ENCODE results near the gene MAST4. TPM values are rescaled to one million over a fixed set of nuclear protein-coding genes. Genes with fewer than 3 reads are reported as not detected.

The MAST4 gene
- total RNA-seq, 1 donor from 2014 or later: 0.99 TPM

GRCh38 chr5:66642538-66642937 lies 46.3 kb downstream of the MAST4 start:
- no peak overlapping the region for H3K27ac ChIP-seq
- no peaks in the 10 kb centered on the region for H3K9me3 ChIP-seq (ENCODE audit: low read depth)
- H3K4me1 ChIP-seq: no peaks in the 10 kb centered on the region
- no peak for DNase-seq (ENCODE audit: low spot score)
- no peak overlapping the region for H3K4me3 Mint-ChIP-seq
- no peak overlapping the region for H2AFZ ChIP-seq (replicated peaks)
- no peak overlapping the region for H3K27ac Mint-ChIP-seq
- H3F3A ChIP-seq (ENCODE audit: low read depth): no peaks in the 10 kb centered on the region
- no peaks in the 10 kb centered on the region for H3K36me3 Mint-ChIP-seq
- no peaks in the 10 kb centered on the region for H3K4me1 Mint-ChIP-seq
- H3K9ac ChIP-seq: no peak overlapping the region
- TF ChIP-seq, protein P1, sequence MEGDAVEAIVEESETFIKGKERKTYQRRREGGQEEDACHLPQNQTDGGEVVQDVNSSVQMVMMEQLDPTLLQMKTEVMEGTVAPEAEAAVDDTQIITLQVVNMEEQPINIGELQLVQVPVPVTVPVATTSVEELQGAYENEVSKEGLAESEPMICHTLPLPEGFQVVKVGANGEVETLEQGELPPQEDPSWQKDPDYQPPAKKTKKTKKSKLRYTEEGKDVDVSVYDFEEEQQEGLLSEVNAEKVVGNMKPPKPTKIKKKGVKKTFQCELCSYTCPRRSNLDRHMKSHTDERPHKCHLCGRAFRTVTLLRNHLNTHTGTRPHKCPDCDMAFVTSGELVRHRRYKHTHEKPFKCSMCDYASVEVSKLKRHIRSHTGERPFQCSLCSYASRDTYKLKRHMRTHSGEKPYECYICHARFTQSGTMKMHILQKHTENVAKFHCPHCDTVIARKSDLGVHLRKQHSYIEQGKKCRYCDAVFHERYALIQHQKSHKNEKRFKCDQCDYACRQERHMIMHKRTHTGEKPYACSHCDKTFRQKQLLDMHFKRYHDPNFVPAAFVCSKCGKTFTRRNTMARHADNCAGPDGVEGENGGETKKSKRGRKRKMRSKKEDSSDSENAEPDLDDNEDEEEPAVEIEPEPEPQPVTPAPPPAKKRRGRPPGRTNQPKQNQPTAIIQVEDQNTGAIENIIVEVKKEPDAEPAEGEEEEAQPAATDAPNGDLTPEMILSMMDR (IDR thresholded peaks at IDR 0.05): no peak
- no peak for TF ChIP-seq EZH2phosphoT487 (IDR thresholded peaks at IDR 0.05)
- no peak for TF ChIP-seq EZH2 (IDR thresholded peaks at IDR 0.05)
- H4K20me1 ChIP-seq (ENCODE audit: low read depth): no peaks in the 10 kb centered on the region
- no peaks in the 10 kb centered on the region for H3K27me3 Mint-ChIP-seq (ENCODE audit: insufficient read depth, low read depth)
- H3K4me3 ChIP-seq: no peak overlapping the region
- no peaks in the 10 kb centered on the region for H3K36me3 ChIP-seq
- no peaks in the 10 kb centered on the region for H3K9me3 Mint-ChIP-seq
- no peaks in the 10 kb centered on the region for H3K27me3 ChIP-seq
- H3K79me2 ChIP-seq (ENCODE audit: low read depth): no peaks in the 10 kb centered on the region
- no peak overlapping the region for H3K4me2 ChIP-seq

- Histone ChIP-seq H3K79me2 (ENCODE audit: low read depth) (no peaks in the 10 kb centered on the region), H3K27me3 (no peaks in the 10 kb centered on the region), H3K9ac (no peak overlapping the region), H2AFZ (replicated peaks) (no peak overlapping the region), H3F3A (ENCODE audit: low read depth) (no peaks in the 10 kb centered on the region), H3K4me2 (no peak overlapping the region), H3K36me3 (no peaks in the 10 kb centered on the region), H4K20me1 (ENCODE audit: low read depth) (no peaks in the 10 kb centered on the region), H3K27ac (no peak overlapping the region), H3K4me3 (no peak overlapping the region), H3K9me3 (ENCODE audit: low read depth) (no peaks in the 10 kb centered on the region), H3K4me1 (no peaks in the 10 kb centered on the region)
- H3K4me3 Mint-ChIP-seq: no peak overlapping the region
- no peaks in the 10 kb centered on the region for H3K36me3 Mint-ChIP-seq
- DNase-seq (ENCODE audit: low spot score): no peak
- H3K27ac Mint-ChIP-seq: no peak overlapping the region
- no peaks in the 10 kb centered on the region for H3K27me3 Mint-ChIP-seq (ENCODE audit: insufficient read depth, low read depth)
- H3K4me1 Mint-ChIP-seq: no peaks in the 10 kb centered on the region
- H3K9me3 Mint-ChIP-seq: no peaks in the 10 kb centered on the region
- TF ChIP-seq EZH2phosphoT487 (IDR thresholded peaks at IDR 0.05): no peak
- TF ChIP-seq, protein P1 (IDR thresholded peaks at IDR 0.05): no peak
- TF ChIP-seq EZH2 (IDR thresholded peaks at IDR 0.05): no peak
Observed at GRCh38 chr5:66643387-66643786, 47.2 kb downstream of the MAST4 start.

DNA sequence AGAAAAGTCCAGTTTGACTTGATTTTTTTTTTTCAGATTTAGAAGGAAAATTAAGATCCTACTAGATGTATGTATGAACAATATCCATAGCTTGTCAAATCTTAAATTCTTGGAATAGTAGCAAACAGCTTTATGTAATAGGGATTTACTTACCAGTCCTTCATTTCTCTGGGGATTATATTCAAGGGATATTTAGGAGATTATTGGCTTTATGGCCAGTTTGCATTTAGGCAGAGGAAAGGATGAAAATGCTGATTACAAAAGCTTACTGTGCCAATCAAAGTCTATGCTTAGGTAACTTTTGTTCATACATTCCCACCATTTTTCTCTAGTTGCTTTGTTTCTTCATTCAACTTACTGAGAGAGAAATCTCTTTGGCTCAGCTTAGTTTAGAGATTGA lies 47.9 kb downstream of the MAST4 start:
- H3K79me2 ChIP-seq (ENCODE audit: low read depth): no peaks in the 10 kb centered on the region
- no peak for DNase-seq (ENCODE audit: low spot score)
- Mint-ChIP-seq H3K9me3 (no peaks in the 10 kb centered on the region), H3K27ac (no peak overlapping the region), H3K36me3 (no peaks in the 10 kb centered on the region), H3K4me3 (no peak overlapping the region), H3K4me1 (no peaks in the 10 kb centered on the region), H3K27me3 (ENCODE audit: insufficient read depth, low read depth) (no peaks in the 10 kb centered on the region)
- H4K20me1 ChIP-seq (ENCODE audit: low read depth): no peaks in the 10 kb centered on the region
- H3F3A ChIP-seq (ENCODE audit: low read depth): no peaks in the 10 kb centered on the region
- TF ChIP-seq, protein P1 (IDR thresholded peaks at IDR 0.05): no peak
- TF ChIP-seq EZH2phosphoT487 (IDR thresholded peaks at IDR 0.05): no peak
- TF ChIP-seq EZH2 (IDR thresholded peaks at IDR 0.05): no peak
- no peak overlapping the region for H3K4me2 ChIP-seq
- no peak overlapping the region for H3K4me3 ChIP-seq
- no peak overlapping the region for H3K27ac ChIP-seq
- no peak overlapping the region for H3K9ac ChIP-seq
- H3K9me3 ChIP-seq (ENCODE audit: low read depth): no peaks in the 10 kb centered on the region
- H3K4me1 ChIP-seq: no peaks in the 10 kb centered on the region
- H3K36me3 ChIP-seq: no peaks in the 10 kb centered on the region
- H3K27me3 ChIP-seq: no peaks in the 10 kb centered on the region
- H2AFZ ChIP-seq (replicated peaks): no peak overlapping the region

Data from neural progenitor cell (in vitro differentiated cells).